ENCODE data around the gene MAPK10. TPM values are rescaled to one million over a fixed set of nuclear protein-coding genes. Genes with fewer than 3 reads are reported as not detected.

The MAPK10 gene
- total RNA-seq, 5 donors from 2014 or later (not counting 1 experiment from before 2014, with no cell fraction given): 0.07 to 0.35 TPM; not detected in 3

DNA sequence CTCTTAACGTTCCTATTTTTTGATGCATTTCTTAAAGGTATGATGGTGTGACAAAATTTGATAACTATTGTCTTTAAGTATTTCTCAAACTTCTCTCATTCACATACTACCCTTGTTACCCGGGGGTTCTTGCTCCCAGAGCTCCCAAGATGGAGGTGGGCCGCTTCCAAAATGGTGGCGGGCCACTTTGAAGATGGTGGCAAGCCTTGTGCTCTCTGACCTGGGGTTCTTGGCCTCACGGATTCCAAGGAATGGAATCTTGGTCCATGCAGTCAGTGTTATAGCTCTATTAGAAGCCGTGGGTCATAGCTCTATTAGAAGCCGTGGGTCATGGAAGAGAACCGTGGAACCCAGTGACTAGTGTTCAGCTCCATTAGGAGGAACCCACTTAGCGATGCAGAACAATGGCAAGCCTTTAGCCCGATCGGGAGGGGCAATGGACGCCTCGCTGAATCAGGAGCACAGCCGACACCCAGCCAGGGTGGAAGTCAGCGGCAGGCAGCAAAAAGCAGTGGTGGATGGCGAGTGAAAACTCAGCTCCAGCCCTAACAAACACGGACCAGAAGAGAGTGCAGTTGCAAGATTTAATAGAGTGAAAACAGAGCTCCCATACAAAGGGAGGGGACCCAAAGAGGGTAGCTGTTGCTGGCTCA, 403.4 kb downstream of the MAPK10 start:
- H3K27me3 Mint-ChIP-seq: no peaks in the 10 kb centered on the region
- WGBS (ENCODE audit: insufficient coverage): 91% methylated on average over 11 of the region's 17 CpGs
- H3K4me1 ChIP-seq (ENCODE audit: control insufficient read depth in 1 of 2, extremely low read depth in 1 of 2, insufficient read depth in 2 of 2, low read length in 2 of 2): no peaks in the 10 kb centered on the region
- H3K4me3 ChIP-seq (ENCODE audit: control insufficient read depth in 1 of 2, extremely low read depth in 1 of 2, low read length in 1 of 2): no peak overlapping the region
- no peaks in the 10 kb centered on the region for H3K27me3 ChIP-seq (replicated peaks in 1 of 2; ENCODE audit: control insufficient read depth in 2 of 2, extremely low read depth in 1 of 2, insufficient read depth in 2 of 2, low read length in 1 of 2)
- H3K9me3 Mint-ChIP-seq: no peaks in the 10 kb centered on the region
- H3K9me3 ChIP-seq: no peaks in the 10 kb centered on the region
- H3K36me3 Mint-ChIP-seq: no peaks in the 10 kb centered on the region
- CTCF ChIA-PET: no interaction called here
- POLR2A ChIA-PET: no interaction called here
- H3K4me1 Mint-ChIP-seq: no peaks in the 10 kb centered on the region
- no peak overlapping the region for H3K27ac ChIP-seq (ENCODE audit: low read length)
- no peak overlapping the region for H3K4me3 Mint-ChIP-seq
- H3K36me3 ChIP-seq (ENCODE audit: control insufficient read depth in 2 of 2, extremely low read depth in 1 of 2, insufficient read depth in 1 of 2, low read length in 1 of 2): no peaks in the 10 kb centered on the region
- DNase-seq: no peak
- H3K27ac Mint-ChIP-seq: no peak overlapping the region
- ATAC-seq (replicated peaks in 1 of 4): no peak

DNA sequence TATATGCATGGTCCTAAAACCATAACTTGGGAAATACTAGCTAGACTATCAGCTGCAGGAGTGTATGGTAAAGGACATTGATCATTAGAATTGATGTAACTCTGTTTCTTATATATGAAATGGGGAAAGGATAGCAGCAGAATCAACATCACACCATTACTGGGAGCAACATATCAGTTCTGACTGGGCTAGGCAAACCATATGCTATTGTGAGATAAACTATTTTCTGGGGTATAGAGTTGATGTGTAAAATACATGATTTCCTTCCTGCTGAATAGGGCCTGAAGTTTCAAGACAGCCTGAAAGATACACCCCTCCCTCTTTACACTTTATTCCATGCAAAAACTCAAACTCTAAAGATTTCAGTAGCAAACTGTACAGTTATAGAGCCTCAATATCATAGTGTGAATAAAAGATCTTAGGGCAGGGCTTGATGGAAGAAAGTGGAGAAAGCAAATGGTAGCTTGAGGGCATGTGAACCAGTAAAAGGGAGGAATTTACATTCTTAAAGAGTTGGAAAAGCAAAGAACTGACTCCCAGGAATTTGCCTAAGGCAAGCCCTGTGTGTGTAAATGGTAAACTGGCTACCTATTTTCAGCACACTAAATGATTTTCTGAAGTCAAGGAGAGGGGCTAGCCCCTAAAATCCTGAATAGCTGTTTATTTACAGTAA, 404.1 kb downstream of the MAPK10 start:
- POLR2A ChIA-PET: no interaction called here
- no peak overlapping the region for H3K27ac Mint-ChIP-seq
- H3K36me3 Mint-ChIP-seq: no peaks in the 10 kb centered on the region

DNA sequence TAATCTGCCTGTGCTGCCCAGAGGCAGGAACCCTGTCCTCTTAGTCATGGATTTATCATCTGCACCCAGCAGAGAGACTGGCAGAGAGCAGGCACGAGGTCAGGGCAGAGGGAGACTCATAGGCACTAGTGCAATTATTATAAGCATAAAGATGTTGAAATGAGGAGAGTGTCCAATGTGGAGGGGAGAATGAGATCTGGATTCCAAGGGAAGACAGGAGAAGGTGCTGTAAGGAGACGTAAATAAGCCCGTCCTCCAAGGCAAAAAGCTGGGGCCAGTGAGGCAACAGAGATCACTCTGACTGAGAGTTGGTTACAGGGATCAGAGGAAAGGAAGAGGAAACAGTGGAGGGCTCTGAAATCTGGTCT, 406.2 kb downstream of the MAPK10 start:
- Histone ChIP-seq H3K36me3 (ENCODE audit: control insufficient read depth in 2 of 2, extremely low read depth in 1 of 2, insufficient read depth in 1 of 2, low read length in 1 of 2) (no peaks in the 10 kb centered on the region), H3K27ac (ENCODE audit: low read length) (no peak overlapping the region), H3K9me3 (no peaks in the 10 kb centered on the region), H3K4me1 (ENCODE audit: control insufficient read depth in 1 of 2, extremely low read depth in 1 of 2, insufficient read depth in 2 of 2, low read length in 2 of 2) (no peaks in the 10 kb centered on the region), H3K27me3 (replicated peaks in 1 of 2; ENCODE audit: control insufficient read depth in 2 of 2, extremely low read depth in 1 of 2, insufficient read depth in 2 of 2, low read length in 1 of 2) (no peaks in the 10 kb centered on the region), H3K4me3 (ENCODE audit: control insufficient read depth in 1 of 2, extremely low read depth in 1 of 2, low read length in 1 of 2) (no peak overlapping the region)
- Mint-ChIP-seq H3K36me3 (no peaks in the 10 kb centered on the region), H3K4me3 (no peak overlapping the region), H3K27ac (no peak overlapping the region), H3K9me3 (no peaks in the 10 kb centered on the region), H3K27me3 (no peaks in the 10 kb centered on the region), H3K4me1 (no peaks in the 10 kb centered on the region)
- no peak for ATAC-seq (replicated peaks in 1 of 4)
- WGBS (ENCODE audit: insufficient coverage): 84% methylated on average over 2 of the region's 3 CpGs
- CTCF ChIA-PET: no interaction called here
- POLR2A ChIA-PET: no interaction called here
- DNase-seq: no peak

More for the DNA sequence above, 404.1 kb downstream of the MAPK10 start:
- Histone ChIP-seq H3K36me3 (ENCODE audit: control insufficient read depth in 2 of 2, extremely low read depth in 1 of 2, insufficient read depth in 1 of 2, low read length in 1 of 2) (no peaks in the 10 kb centered on the region), H3K27me3 (replicated peaks in 1 of 2; ENCODE audit: control insufficient read depth in 2 of 2, extremely low read depth in 1 of 2, insufficient read depth in 2 of 2, low read length in 1 of 2) (no peaks in the 10 kb centered on the region), H3K9me3 (no peaks in the 10 kb centered on the region), H3K4me3 (ENCODE audit: control insufficient read depth in 1 of 2, extremely low read depth in 1 of 2, low read length in 1 of 2) (no peak overlapping the region), H3K4me1 (ENCODE audit: control insufficient read depth in 1 of 2, extremely low read depth in 1 of 2, insufficient read depth in 2 of 2, low read length in 2 of 2) (no peaks in the 10 kb centered on the region), H3K27ac (ENCODE audit: low read length) (no peak overlapping the region)
- Mint-ChIP-seq H3K27me3 (no peaks in the 10 kb centered on the region), H3K4me1 (no peaks in the 10 kb centered on the region), H3K4me3 (no peak overlapping the region), H3K9me3 (no peaks in the 10 kb centered on the region)
- no peak for DNase-seq
- CTCF ChIA-PET: no interaction called here
- ATAC-seq (replicated peaks in 1 of 4): no peak

DNA sequence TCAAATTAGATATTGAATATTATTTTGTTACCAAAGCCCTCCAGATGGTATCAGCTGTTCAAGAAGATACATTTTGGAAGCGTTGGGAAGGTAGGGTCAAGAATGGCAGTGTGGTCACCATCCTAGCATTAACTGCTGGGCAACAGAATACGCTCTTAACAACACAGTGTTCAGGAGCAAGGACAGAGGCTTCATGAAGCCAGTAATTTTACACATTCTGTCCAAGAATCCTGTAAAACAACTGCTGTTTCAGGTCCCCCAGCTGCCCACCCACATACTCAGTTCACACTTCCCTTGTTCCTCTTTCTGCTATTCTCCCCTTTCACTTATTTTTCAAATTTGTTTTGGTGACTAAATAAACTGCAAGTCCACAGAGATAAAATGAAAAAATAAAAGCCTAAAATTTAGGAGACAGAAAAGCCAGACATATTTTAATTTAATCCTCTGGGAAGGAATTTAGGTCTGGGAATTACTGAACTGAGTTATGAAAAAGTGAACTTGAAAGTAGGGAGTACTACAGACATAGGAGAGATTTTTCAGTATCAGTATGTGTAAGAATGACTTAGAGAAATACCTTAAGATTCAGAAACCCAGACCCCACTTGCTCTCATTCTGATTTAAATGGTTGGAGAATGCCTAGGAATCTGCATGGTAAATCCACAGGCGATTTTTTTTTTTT, 406.7 kb downstream of the MAPK10 start:
- ChIA-PET CTCF (no interaction called here), POLR2A (no interaction called here)
- ATAC-seq (replicated peaks in 1 of 4): no peak
- Mint-ChIP-seq H3K9me3 (no peaks in the 10 kb centered on the region), H3K36me3 (no peaks in the 10 kb centered on the region), H3K27ac (no peak overlapping the region), H3K4me1 (no peaks in the 10 kb centered on the region), H3K4me3 (no peak overlapping the region), H3K27me3 (no peaks in the 10 kb centered on the region)
- no peak overlapping the region for H3K4me3 ChIP-seq (ENCODE audit: control insufficient read depth in 1 of 2, extremely low read depth in 1 of 2, low read length in 1 of 2)
- no peak overlapping the region for H3K27ac ChIP-seq (ENCODE audit: low read length)
- H3K9me3 ChIP-seq: no peaks in the 10 kb centered on the region
- DNase-seq: no peak
- H3K27me3 ChIP-seq (replicated peaks in 1 of 2; ENCODE audit: control insufficient read depth in 2 of 2, extremely low read depth in 1 of 2, insufficient read depth in 2 of 2, low read length in 1 of 2): no peaks in the 10 kb centered on the region
- H3K36me3 ChIP-seq (ENCODE audit: control insufficient read depth in 2 of 2, extremely low read depth in 1 of 2, insufficient read depth in 1 of 2, low read length in 1 of 2): no peaks in the 10 kb centered on the region
- WGBS (ENCODE audit: insufficient coverage): 83% methylated on average over 2 of the region's 3 CpGs
- no peaks in the 10 kb centered on the region for H3K4me1 ChIP-seq (ENCODE audit: control insufficient read depth in 1 of 2, extremely low read depth in 1 of 2, insufficient read depth in 2 of 2, low read length in 2 of 2)

DNA sequence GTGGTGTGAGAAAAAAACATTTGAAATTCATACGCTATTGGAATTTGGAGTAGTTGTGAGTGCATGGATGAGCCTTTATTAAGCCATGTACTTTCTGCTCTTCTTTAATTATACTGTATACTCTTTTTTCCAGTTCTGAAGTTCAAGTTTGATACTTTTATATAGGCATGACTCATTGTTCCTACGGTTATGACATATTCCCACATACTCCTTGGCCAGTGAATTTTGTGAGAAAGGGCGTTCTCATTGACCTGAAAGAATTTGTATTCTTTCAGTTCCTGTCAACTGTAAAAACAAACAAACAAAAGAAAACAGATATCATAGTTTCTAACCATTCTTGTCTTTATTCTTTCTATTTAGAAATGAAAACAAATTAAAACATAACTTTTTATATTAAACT, 407.3 kb downstream of the MAPK10 start:
- no peak overlapping the region for H3K4me3 ChIP-seq (ENCODE audit: control insufficient read depth in 1 of 2, extremely low read depth in 1 of 2, low read length in 1 of 2)
- H3K27me3 ChIP-seq (replicated peaks in 1 of 2; ENCODE audit: control insufficient read depth in 2 of 2, extremely low read depth in 1 of 2, insufficient read depth in 2 of 2, low read length in 1 of 2): no peaks in the 10 kb centered on the region
- DNase-seq (no peak), ATAC-seq (replicated peaks in 1 of 4) (no peak)
- H3K9me3 ChIP-seq: no peaks in the 10 kb centered on the region
- no peak overlapping the region for H3K4me3 Mint-ChIP-seq
- H3K36me3 Mint-ChIP-seq: no peaks in the 10 kb centered on the region
- H3K36me3 ChIP-seq (ENCODE audit: control insufficient read depth in 2 of 2, extremely low read depth in 1 of 2, insufficient read depth in 1 of 2, low read length in 1 of 2): no peaks in the 10 kb centered on the region
- H3K27ac Mint-ChIP-seq: no peak overlapping the region
- WGBS (ENCODE audit: insufficient coverage): no CpG with 5 or more reads among the region's 3 CpGs
- H3K9me3 Mint-ChIP-seq: no peaks in the 10 kb centered on the region
- H3K4me1 Mint-ChIP-seq: no peaks in the 10 kb centered on the region
- ChIA-PET POLR2A (no interaction called here), CTCF (no interaction called here)
- no peak overlapping the region for H3K27ac ChIP-seq (ENCODE audit: low read length)
- H3K4me1 ChIP-seq (ENCODE audit: control insufficient read depth in 1 of 2, extremely low read depth in 1 of 2, insufficient read depth in 2 of 2, low read length in 2 of 2): no peaks in the 10 kb centered on the region
- no peaks in the 10 kb centered on the region for H3K27me3 Mint-ChIP-seq

DNA sequence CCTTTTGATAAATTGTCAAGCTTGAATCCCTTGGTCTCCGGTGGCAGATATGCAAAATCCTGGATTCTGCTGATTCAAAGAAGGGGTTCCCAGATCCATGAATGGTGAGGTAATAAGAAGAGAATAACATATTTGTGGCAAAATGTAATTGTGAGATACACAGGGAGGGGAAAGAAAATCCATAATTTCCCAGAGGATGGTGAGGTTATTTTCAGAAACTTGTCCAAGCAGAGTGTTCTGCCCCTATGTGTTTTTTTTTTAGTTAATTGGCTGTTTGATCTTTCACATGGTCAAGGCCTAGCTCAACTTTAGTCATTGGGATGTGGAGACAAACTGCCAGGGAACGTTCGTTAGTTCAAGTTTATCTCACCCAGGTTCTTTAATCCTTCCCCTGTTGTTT, 408.8 kb downstream of the MAPK10 start:
- 82% methylated on average over 1 of the region's 3 CpGs for WGBS (ENCODE audit: insufficient coverage)
- CTCF ChIA-PET: no interaction called here

More for the DNA sequence above, 408.8 kb downstream of the MAPK10 start:
- Histone ChIP-seq H3K27ac (ENCODE audit: low read length) (no peak overlapping the region), H3K4me3 (ENCODE audit: control insufficient read depth in 1 of 2, extremely low read depth in 1 of 2, low read length in 1 of 2) (no peak overlapping the region), H3K36me3 (ENCODE audit: control insufficient read depth in 2 of 2, extremely low read depth in 1 of 2, insufficient read depth in 1 of 2, low read length in 1 of 2) (no peaks in the 10 kb centered on the region), H3K9me3 (no peaks in the 10 kb centered on the region), H3K4me1 (ENCODE audit: control insufficient read depth in 1 of 2, extremely low read depth in 1 of 2, insufficient read depth in 2 of 2, low read length in 2 of 2) (no peaks in the 10 kb centered on the region), H3K27me3 (replicated peaks in 1 of 2; ENCODE audit: control insufficient read depth in 2 of 2, extremely low read depth in 1 of 2, insufficient read depth in 2 of 2, low read length in 1 of 2) (no peaks in the 10 kb centered on the region)
- Mint-ChIP-seq H3K4me3 (no peak overlapping the region), H3K27ac (no peak overlapping the region), H3K36me3 (no peaks in the 10 kb centered on the region), H3K27me3 (no peaks in the 10 kb centered on the region), H3K4me1 (no peaks in the 10 kb centered on the region), H3K9me3 (no peaks in the 10 kb centered on the region)
- no peak for DNase-seq
- no peak for ATAC-seq (replicated peaks in 1 of 4)
- POLR2A ChIA-PET: no interaction called here
